Uterus (tissue), 4 donors: ENCODE results near the gene KIF11. TPM values are rescaled to one million over a fixed set of nuclear protein-coding genes. Genes with fewer than 3 reads are reported as not detected.
"Not testable (repeated sequence)": the region's sequence is repeated elsewhere in the genome, so short reads cannot be mapped to it uniquely, and the experiment has no call there.

ENCODE experiments used
- DNase-seq, 2 donors: peaks; one replicate each; pipeline ENCODE4 v3.0.0-alpha.2; 2019 to 2020
- H3K27ac ChIP-seq, 2 donors: fragments of 200-600 bp; sonication (generic); 1 replicate in 1 of 2; 2 replicates in 1 of 2; pipeline ENCODE4 v1.5.1; 2016 to 2018
- H3K27me3 ChIP-seq, 2 donors: fragments of 200-600 bp; sonication (generic); one replicate each; pipeline ENCODE4 v1.5.1; 2018 to 2019; ENCODE audit warnings: control low read depth in 1 of 2
- H3K36me3 ChIP-seq, 2 donors: fragments of 200-600 bp; sonication (generic); one replicate each; pipeline ENCODE4 v1.5.1; 2019; ENCODE audit warnings: control low read depth in 1 of 2
- H3K4me1 ChIP-seq, 2 donors: fragments of 200-600 bp; sonication (generic); one replicate each; pipeline ENCODE4 v1.5.1; 2018 to 2019; ENCODE audit warnings: control low read depth in 1 of 2
- H3K4me3 ChIP-seq, 2 donors: fragments of 200-600 bp; sonication (generic); 1 replicate in 1 of 2; 2 replicates in 1 of 2; pipeline ENCODE4 v1.5.1; 2018 to 2019; ENCODE audit warnings: mild to moderate bottlenecking in 1 of 2
- H3K9me3 ChIP-seq, 2 donors: fragments of 200-600 bp; sonication (generic); one replicate each; pipeline ENCODE4 v1.5.1; 2019; ENCODE audit warnings: control low read depth in 1 of 2
- CTCF ChIP-seq, 4 experiments: fragments of 200-600 bp in 2 of 4; fragments of 450-650 bp in 2 of 4; sonication (generic) in 2 of 4; IDR thresholded peaks; one replicate each; pipeline ENCODE4 v1.5.1; 2016 to 2019; ENCODE audit warnings: antibody characterized with exemption in 4 of 4, mild to moderate bottlenecking in 2 of 4, moderate library complexity in 1 of 4
- POLR2A ChIP-seq, 2 donors: fragments of 450-650 bp; IDR thresholded peaks; one replicate each; pipeline ENCODE4 v1.6.1; 2016; ENCODE audit warnings: antibody characterized with exemption in 2 of 2, mild to moderate bottlenecking in 1 of 2, moderate library complexity in 1 of 2
- intact Hi-C: fragments of 100-400 bp; cut with DNase I; formaldehyde crosslinking; loops from one replicate; pipeline ENCODE4 v1.15.1; 2023; ENCODE audit warnings: low total_unique reads
- total RNA-seq, 4 donors: library from RNA; depleted of rRNA in 3 of 4; stranded (reverse); fragments of >200 nt in 3 of 4; gene quantifications; one replicate each; pipeline versions ENCODE4 v1.1.0 to v1.2.4, GENCODE V29; 2014 to 2023
- donor health status: DM: yes; HTN: yes; CAD: no.

The KIF11 gene
- total RNA-seq, 4 donors from 2014 or later: 1.0 to 31.0 TPM; not detected in 2

GRCh38 chr10:92640107-92640506 lies 47.2 kb downstream of the KIF11 start:
- no peaks in the 10 kb centered on the region for H3K9me3 ChIP-seq
- H3K4me3 ChIP-seq: no peak overlapping the region
- TF ChIP-seq POLR2A (IDR thresholded peaks at IDR 0.05) (no peak), CTCF (IDR thresholded peaks at IDR 0.05) (no peak)
- no peaks in the 10 kb centered on the region for H3K27me3 ChIP-seq
- no peak for DNase-seq
- H3K4me1 ChIP-seq: no peaks in the 10 kb centered on the region
- intact Hi-C loops: no loop called here
- H3K36me3 ChIP-seq: no peaks in the 10 kb centered on the region
- H3K27ac ChIP-seq: no peak overlapping the region

GRCh38 chr10:92641492-92641891 lies 48.6 kb downstream of the KIF11 start:
- H3K27me3 ChIP-seq: no peaks in the 10 kb centered on the region
- intact Hi-C loops: no loop called here

GRCh38 chr10:92644921-92645320 lies 52.0 kb downstream of the KIF11 start:
- H3K27me3 ChIP-seq: no peaks in the 10 kb centered on the region
- no peak for TF ChIP-seq CTCF (IDR thresholded peaks at IDR 0.05)
- TF ChIP-seq POLR2A (IDR thresholded peaks at IDR 0.05): no peak
- no peaks in the 10 kb centered on the region for H3K9me3 ChIP-seq
- H3K4me3 ChIP-seq: no peak overlapping the region
- intact Hi-C loops: no loop called here
- no peak for DNase-seq
- H3K27ac ChIP-seq: no peak overlapping the region
- no peaks in the 10 kb centered on the region for H3K4me1 ChIP-seq
- no peaks in the 10 kb centered on the region for H3K36me3 ChIP-seq

More at GRCh38 chr10:92641492-92641891, 48.6 kb downstream of the KIF11 start:
- no peak for DNase-seq
- TF ChIP-seq CTCF (IDR thresholded peaks at IDR 0.05): no peak
- no peak for TF ChIP-seq POLR2A (IDR thresholded peaks at IDR 0.05)
- no peak overlapping the region for H3K4me3 ChIP-seq
- H3K27ac ChIP-seq: no peak overlapping the region
- no peaks in the 10 kb centered on the region for H3K36me3 ChIP-seq
- H3K9me3 ChIP-seq: no peaks in the 10 kb centered on the region
- no peaks in the 10 kb centered on the region for H3K4me1 ChIP-seq

- H3K9me3 ChIP-seq, intact Hi-C loops, H3K4me1 ChIP-seq, H3K27me3 ChIP-seq, DNase-seq, H3K4me3 ChIP-seq, H3K27ac ChIP-seq, H3K36me3 ChIP-seq: not testable (repeated sequence)
Measured at GRCh38 chr10:92650864-92651263, 57.9 kb downstream of the KIF11 start.

- no peak for DNase-seq
- Histone ChIP-seq H3K4me3 (no peak overlapping the region), H3K4me1 (no peaks in the 10 kb centered on the region), H3K27ac (no peak overlapping the region), H3K36me3 (no peaks in the 10 kb centered on the region), H3K9me3 (no peaks in the 10 kb centered on the region), H3K27me3 (no peaks in the 10 kb centered on the region)
- no peak for TF ChIP-seq CTCF (IDR thresholded peaks at IDR 0.05)
- no peak for TF ChIP-seq POLR2A (IDR thresholded peaks at IDR 0.05)
- intact Hi-C loops: no loop called here
Measured at GRCh38 chr10:92655426-92655825, 62.5 kb downstream of the KIF11 start.
